ENCODE data around the gene CDH4. TPM values are rescaled to one million over a fixed set of nuclear protein-coding genes. Genes with fewer than 3 reads are reported as not detected.

The CDH4 gene
- total and polyA plus RNA-seq, 2 of the 13 experiments (the other 11 are each of a cell fraction or from before 2014, with no cell fraction given): not detected

DNA sequence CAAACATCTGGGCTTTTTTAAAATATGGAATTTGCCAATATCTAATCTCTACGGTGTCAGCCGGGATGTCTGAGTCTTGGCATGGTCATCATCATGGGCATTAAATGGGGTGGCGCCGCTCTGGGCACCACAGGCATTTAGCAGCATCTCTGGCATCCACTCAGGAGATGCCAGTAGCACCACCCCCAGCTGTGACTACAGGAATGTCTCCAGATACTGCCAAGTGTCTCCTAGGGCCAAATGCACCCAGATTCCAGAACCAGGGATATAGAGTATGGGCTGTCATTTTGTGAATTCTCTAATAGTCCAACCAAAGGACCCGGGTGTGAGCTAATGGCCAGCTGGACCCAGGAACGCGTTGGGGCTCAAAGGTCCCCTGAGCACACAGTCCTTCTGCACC is 452.6 kb downstream of the CDH4 start:
- Histone ChIP-seq H3K4me2 (ENCODE audit: low read depth, low read length) (no peak overlapping the region), H4K20me1 (ENCODE audit: insufficient read depth, low read length) (no peaks in the 10 kb centered on the region; the same call in 1 of the 2 replicates), H3K27ac (ENCODE audit: extremely low read length, insufficient read depth, low read length) (no peak overlapping the region), H3K4me1 (ENCODE audit: insufficient read depth, low read length) (no peaks in the 10 kb centered on the region), H3K9ac (ENCODE audit: insufficient read depth, low read depth, low read length) (no peak overlapping the region), H3K36me3 (replicated peaks in 1 of 2; ENCODE audit: control insufficient read depth in 1 of 2, insufficient read depth in 2 of 2, low read length in 2 of 2) (no peaks in the 10 kb centered on the region), H3K4me3 (replicated peaks in 1 of 3; ENCODE audit: insufficient read depth in 1 of 3, low read depth in 2 of 3, low read length in 3 of 3) (no peak overlapping the region), H2AFZ (ENCODE audit: low read length) (no peak overlapping the region), H3K9me3 (ENCODE audit: low read length) (no peaks in the 10 kb centered on the region), H3K79me2 (ENCODE audit: insufficient read depth, low read length) (no peaks in the 10 kb centered on the region), H3K27me3 (ENCODE audit: control insufficient read depth in 1 of 2, insufficient read depth in 2 of 2, low read length in 2 of 2) (peaks cover 31 to 92% of the 10 kb centered on the region in 2 experiments)
- ATAC-seq (no peak), FAIRE-seq (no peak), DNase-seq (ENCODE audit: low spot score) (no peak)
- in situ Hi-C loops (cut with HindIII; ENCODE audit: extremely low pct_ligation_motif_present, low pct_unique_long_range_greater_than_20kb): no loop called here
- TF ChIP-seq ZNF724P (CRISPR knock-in tag; IDR thresholded peaks at IDR 0.05; ENCODE audit: borderline replicate concordance) (no peak), IRF2 (CRISPR knock-in tag; IDR thresholded peaks at IDR 0.05) (no peak)
- TF ChIP-seq, protein P1, sequence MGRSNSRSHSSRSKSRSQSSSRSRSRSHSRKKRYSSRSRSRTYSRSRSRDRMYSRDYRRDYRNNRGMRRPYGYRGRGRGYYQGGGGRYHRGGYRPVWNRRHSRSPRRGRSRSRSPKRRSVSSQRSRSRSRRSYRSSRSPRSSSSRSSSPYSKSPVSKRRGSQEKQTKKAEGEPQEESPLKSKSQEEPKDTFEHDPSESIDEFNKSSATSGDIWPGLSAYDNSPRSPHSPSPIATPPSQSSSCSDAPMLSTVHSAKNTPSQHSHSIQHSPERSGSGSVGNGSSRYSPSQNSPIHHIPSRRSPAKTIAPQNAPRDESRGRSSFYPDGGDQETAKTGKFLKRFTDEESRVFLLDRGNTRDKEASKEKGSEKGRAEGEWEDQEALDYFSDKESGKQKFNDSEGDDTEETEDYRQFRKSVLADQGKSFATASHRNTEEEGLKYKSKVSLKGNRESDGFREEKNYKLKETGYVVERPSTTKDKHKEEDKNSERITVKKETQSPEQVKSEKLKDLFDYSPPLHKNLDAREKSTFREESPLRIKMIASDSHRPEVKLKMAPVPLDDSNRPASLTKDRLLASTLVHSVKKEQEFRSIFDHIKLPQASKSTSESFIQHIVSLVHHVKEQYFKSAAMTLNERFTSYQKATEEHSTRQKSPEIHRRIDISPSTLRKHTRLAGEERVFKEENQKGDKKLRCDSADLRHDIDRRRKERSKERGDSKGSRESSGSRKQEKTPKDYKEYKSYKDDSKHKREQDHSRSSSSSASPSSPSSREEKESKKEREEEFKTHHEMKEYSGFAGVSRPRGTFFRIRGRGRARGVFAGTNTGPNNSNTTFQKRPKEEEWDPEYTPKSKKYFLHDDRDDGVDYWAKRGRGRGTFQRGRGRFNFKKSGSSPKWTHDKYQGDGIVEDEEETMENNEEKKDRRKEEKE (IDR thresholded peaks at IDR 0.05): no peak
- WGBS (ENCODE audit: low lambda C conversion rate): 6% methylated on average over 7 of the region's 7 CpGs
- ChIA-PET POLR2A (no interaction called here), CTCF (ENCODE audit: low intra/inter-chr PET ratio, low total read pairs) (no interaction called here)
- BruUV-seq (replicated peaks): no TSS peak
- intact Hi-C loops (cut with micrococcal nuclease; ENCODE audit: unreplicated experiment): no loop called here

DNA sequence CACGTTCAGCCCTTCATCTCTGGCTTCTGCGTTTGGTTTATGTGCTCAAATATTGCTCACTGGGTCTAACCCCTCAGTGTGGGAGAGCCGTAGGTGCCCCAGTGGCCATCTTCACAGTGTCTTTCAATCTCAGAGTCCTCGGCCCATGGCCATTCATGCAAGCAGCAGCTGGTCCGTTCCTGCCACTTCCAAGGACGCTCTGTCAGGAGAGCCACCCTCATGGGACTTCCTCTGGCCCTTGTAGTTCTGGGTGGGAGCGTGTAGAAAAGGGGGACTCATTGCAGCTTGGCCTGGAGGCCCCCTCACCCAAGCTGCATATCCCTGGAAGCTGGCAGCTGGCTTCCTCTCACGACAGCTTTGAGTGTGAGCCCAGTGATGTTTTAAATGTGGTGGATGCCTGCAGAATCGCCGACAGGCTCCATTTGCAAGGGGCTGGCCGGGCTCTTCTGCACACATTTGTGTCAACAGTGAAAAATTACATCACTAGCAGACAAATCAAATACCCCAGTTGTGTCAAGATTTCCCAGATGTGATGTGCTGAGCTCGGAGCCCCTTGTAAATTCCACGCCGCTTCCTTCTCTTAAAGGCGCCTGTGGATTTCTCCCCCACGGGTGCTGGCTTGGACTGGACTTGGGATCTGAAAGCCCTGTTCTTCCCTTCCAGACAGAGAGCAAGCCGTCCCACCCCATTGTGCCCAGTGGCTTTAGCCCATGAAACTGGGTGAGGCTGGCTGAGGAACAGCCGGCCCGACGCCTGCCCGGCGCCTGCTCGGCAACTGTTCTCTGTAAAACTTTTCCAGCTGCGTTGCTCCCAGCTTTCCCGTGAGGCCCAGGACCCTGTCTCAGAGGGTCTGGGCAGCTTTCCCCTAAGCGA is 453.6 kb downstream of the CDH4 start:
- no peak for ATAC-seq

More for the DNA sequence above, 453.6 kb downstream of the CDH4 start:
- CTCF ChIA-PET (ENCODE audit: low intra/inter-chr PET ratio, low total read pairs): no interaction called here
- no peak overlapping the region for H3K9ac ChIP-seq (ENCODE audit: insufficient read depth, low read depth, low read length)
- peaks cover 31 to 84% of the 10 kb centered on the region in 2 experiments for H3K27me3 ChIP-seq (ENCODE audit: control insufficient read depth in 1 of 2, insufficient read depth in 2 of 2, low read length in 2 of 2)
- FAIRE-seq: no peak
- no peak overlapping the region for H3K27ac ChIP-seq (ENCODE audit: extremely low read length, insufficient read depth, low read length)
- no peaks in the 10 kb centered on the region for H3K9me3 ChIP-seq (ENCODE audit: low read length)
- no peak overlapping the region for H3K4me2 ChIP-seq (ENCODE audit: low read depth, low read length)
- no peak overlapping the region for H2AFZ ChIP-seq (ENCODE audit: low read length)
- in situ Hi-C loops (cut with HindIII; ENCODE audit: extremely low pct_ligation_motif_present, low pct_unique_long_range_greater_than_20kb) (no loop called here), intact Hi-C loops (cut with micrococcal nuclease; ENCODE audit: unreplicated experiment) (no loop called here)
- POLR2A ChIA-PET: no interaction called here
- 28% methylated on average over 26 of the region's 26 CpGs for WGBS (ENCODE audit: low lambda C conversion rate)
- no peak for DNase-seq (ENCODE audit: low spot score)
- H3K4me3 ChIP-seq (replicated peaks in 1 of 3; ENCODE audit: insufficient read depth in 1 of 3, low read depth in 2 of 3, low read length in 3 of 3): no peak overlapping the region
- no TSS peak for BruUV-seq (replicated peaks)
- no peaks in the 10 kb centered on the region for H3K36me3 ChIP-seq (replicated peaks in 1 of 2; ENCODE audit: control insufficient read depth in 1 of 2, insufficient read depth in 2 of 2, low read length in 2 of 2)
- H3K79me2 ChIP-seq (ENCODE audit: insufficient read depth, low read length): no peaks in the 10 kb centered on the region
- no peaks in the 10 kb centered on the region; the same call in 1 of the 2 replicates for H4K20me1 ChIP-seq (ENCODE audit: insufficient read depth, low read length)
- TF ChIP-seq ZNF20 (CRISPR knock-in tag; IDR thresholded peaks at IDR 0.05): no peak
- TF ChIP-seq HDAC2 (CRISPR knock-in tag; IDR thresholded peaks at IDR 0.05): no peak
- TF ChIP-seq EZH2 (conservative IDR thresholded peaks at IDR 0.05; ENCODE audit: low read depth, low read length): peak; percentile 48; the same call in 1 of the 2 replicates
- no peaks in the 10 kb centered on the region for H3K4me1 ChIP-seq (ENCODE audit: insufficient read depth, low read length)

All from HepG2 (cell line).